ENCODE data around the gene EN1.

- TF ChIP-seq CTCF (IDR thresholded peaks at IDR 0.05) (no peak), POLR2A (IDR thresholded peaks at IDR 0.05) (no peak), EP300 (IDR thresholded peaks at IDR 0.05) (no peak)
Measured at GRCh38 chr2:118878531-118879149, 31.2 kb upstream of the EN1 start.
